Stimulated activated CD4-positive, alpha-beta T cell treated with anti-CD3 and anti-CD28 coated beads, TNF-alpha, amount 100 ng/mL, for 24 hours (primary cell): Measurements from ENCODE around the gene CST6.

Experiments used
- DNase-seq, 3 experiments: peaks; one replicate each; pipeline ENCODE4 v3.0.0-alpha.2; 2020; ENCODE audit warnings: low read depth in 3 of 3

CST6 gene

GRCh38 chr11:66047541-66048365 lies 35.9 kb downstream of the CST6 start:
- no peak for DNase-seq

GRCh38 chr11:66048547-66049323 lies 36.9 kb downstream of the CST6 start, which contains the start of gene GAL3ST3:
GAL3ST3 (minus strand) TSS chr11:66049161; CDS start chr11:66045415, 3,746 bp downstream.
- DNase-seq: no peak

- DNase-seq: no peak
These were observed 38.9 kb downstream of the CST6 start for GRCh38 chr11:66050581-66051231.

GRCh38 chr11:66051371-66051765 lies 39.6 kb downstream of the CST6 start:
- no peak for DNase-seq

GRCh38 chr11:66051766-66052663 lies 40.2 kb downstream of the CST6 start, which contains the start of gene SF3B2:
SF3B2 (plus strand) TSS chr11:66052364; CDS start chr11:66052385, 21 bp downstream.
- DNase-seq: peak; percentile 91 to 97 (median 94)

- DNase-seq: no peak
These were observed 40.8 kb downstream of the CST6 start for GRCh38 chr11:66052664-66052982.

GRCh38 chr11:66055021-66055420 lies 43.2 kb downstream of the CST6 start:
- DNase-seq: no peak

- no peak for DNase-seq
These were observed 44.7 kb downstream of the CST6 start for GRCh38 chr11:66056501-66056900.

GRCh38 chr11:66059966-66060680 lies 48.3 kb downstream of the CST6 start:
- DNase-seq: no peak

- DNase-seq: no peak
These were observed 49.5 kb downstream of the CST6 start for GRCh38 chr11:66061268-66061667.

- no peak for DNase-seq
These were observed 50.6 kb downstream of the CST6 start for GRCh38 chr11:66062408-66062807.
